BLaER1 (cell line): ENCODE measurements around the gene SH2B3.
"Not testable (repeated sequence)": the region's sequence is repeated elsewhere in the genome, so short reads cannot be mapped to it uniquely, and the experiment has no call there.

Source experiments
- H3K27ac ChIP-seq: shearing (Covaris generic); formaldehyde crosslinking; 2 replicates; pipeline ENCODE4 v1.8.1; 2022
- H3K27me3 ChIP-seq: shearing (Covaris generic); formaldehyde crosslinking; 2 replicates; pipeline ENCODE4 v1.8.1; 2022
- H3K36me3 ChIP-seq: shearing (Covaris generic); formaldehyde crosslinking; 2 replicates; pipeline ENCODE4 v1.8.1; 2022
- H3K4me1 ChIP-seq: shearing (Covaris generic); formaldehyde crosslinking; 2 replicates; pipeline ENCODE4 v1.8.1; 2022
- H3K4me2 ChIP-seq: shearing (Covaris generic); formaldehyde crosslinking; 2 replicates; pipeline ENCODE4 v1.8.1; 2022
- H3K4me3 ChIP-seq: shearing (Covaris generic); formaldehyde crosslinking; 2 replicates; pipeline ENCODE4 v1.8.1; 2022
- H3K9ac ChIP-seq: shearing (Covaris generic); formaldehyde crosslinking; 2 replicates; pipeline ENCODE4 v1.8.1; 2022
- H3K9me3 ChIP-seq: shearing (Covaris generic); formaldehyde crosslinking; 2 replicates; pipeline ENCODE4 v1.8.1; 2022
- H4K20me1 ChIP-seq: shearing (Covaris generic); formaldehyde crosslinking; 2 replicates; pipeline ENCODE4 v1.8.1; 2022
- Cebpa-rat ChIP-seq: shearing (Covaris generic); IDR thresholded peaks from 2 replicates; pipeline ENCODE4 v1.8.1; 2022

The SH2B3 gene

GRCh38 chr12:111469401-111469800 lies 63.7 kb downstream of the SH2B3 start:
- no peak overlapping the region for H3K9ac ChIP-seq
- H3K27ac ChIP-seq, result no peak overlapping the region
- H3K27me3 ChIP-seq, result no peaks in the 10 kb centered on the region
- no peak for TF ChIP-seq Cebpa-rat
- no peaks in the 10 kb centered on the region for H3K9me3 ChIP-seq
- H3K4me3 ChIP-seq, result no peak overlapping the region
- H4K20me1 ChIP-seq, result no peaks in the 10 kb centered on the region
- no peak overlapping the region for H3K4me2 ChIP-seq
- H3K36me3 ChIP-seq, result peaks cover 85% of the 10 kb centered on the region
- H3K4me1 ChIP-seq, result no peaks in the 10 kb centered on the region

- no peak overlapping the region for H3K4me2 ChIP-seq
- H3K36me3 ChIP-seq, result peaks cover 86% of the 10 kb centered on the region
These were observed 65.5 kb downstream of the SH2B3 start for GRCh38 chr12:111471236-111471635.

GRCh38 chr12:111482462-111482861 lies 76.7 kb downstream of the SH2B3 start:
- Histone ChIP-seq H4K20me1 (peaks cover 5% of the 10 kb centered on the region), H3K9me3 (no peaks in the 10 kb centered on the region), H3K9ac (no peak overlapping the region), H3K27ac (no peak overlapping the region), H3K4me1 (peaks cover 6% of the 10 kb centered on the region; the same call in 1 of the 2 replicates), H3K27me3 (no peaks in the 10 kb centered on the region), H3K4me3 (no peak overlapping the region), H3K4me2 (no peak overlapping the region), H3K36me3 (peaks cover 97% of the 10 kb centered on the region)
- no peak for TF ChIP-seq Cebpa-rat

More at GRCh38 chr12:111471236-111471635, 65.5 kb downstream of the SH2B3 start:
- TF ChIP-seq Cebpa-rat, result no peak
- no peak overlapping the region for H3K27ac ChIP-seq
- no peak overlapping the region for H3K4me3 ChIP-seq
- no peaks in the 10 kb centered on the region for H3K4me1 ChIP-seq
- H4K20me1 ChIP-seq, result no peaks in the 10 kb centered on the region
- no peaks in the 10 kb centered on the region for H3K9me3 ChIP-seq
- no peaks in the 10 kb centered on the region for H3K27me3 ChIP-seq
- no peak overlapping the region for H3K9ac ChIP-seq

DNA sequence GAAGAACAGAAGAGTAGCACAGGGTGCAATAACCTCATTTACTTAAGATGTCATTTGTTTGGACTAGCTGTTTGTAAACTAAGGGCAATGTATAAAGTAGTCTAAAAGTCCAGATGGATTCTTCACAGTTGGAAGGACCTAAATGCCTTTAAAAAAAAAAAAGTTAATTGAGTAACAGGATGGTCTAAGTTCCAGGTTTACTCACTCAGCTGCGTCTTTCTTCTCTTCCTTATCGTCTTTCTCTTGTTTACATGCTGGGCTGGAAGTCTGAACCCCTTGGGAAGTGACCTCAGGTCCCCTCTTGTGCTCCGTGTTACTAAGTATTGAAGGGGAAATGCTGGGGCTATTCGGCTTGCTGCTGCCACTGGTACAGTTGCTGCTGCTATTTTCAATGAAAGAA lies 82.5 kb downstream of the SH2B3 start:
- H3K4me2 ChIP-seq, result peak overlapping the region; percentile 49
- peaks cover 27% of the 10 kb centered on the region for H3K4me1 ChIP-seq
- H3K27ac ChIP-seq, result peak overlapping the region; percentile 32
- H3K27me3 ChIP-seq, result no peaks in the 10 kb centered on the region
- no peak for TF ChIP-seq Cebpa-rat
- H3K9me3 ChIP-seq, result no peaks in the 10 kb centered on the region
- H4K20me1 ChIP-seq, result no peaks in the 10 kb centered on the region; the same call in 1 of the 2 replicates
- H3K36me3 ChIP-seq, result peaks cover 85% of the 10 kb centered on the region
- H3K9ac ChIP-seq, result no peak overlapping the region; the same call in 1 of the 2 replicates
- no peak overlapping the region for H3K4me3 ChIP-seq

GRCh38 chr12:111488798-111489197 lies 83.1 kb downstream of the SH2B3 start:
- Histone ChIP-seq H4K20me1 (no peaks in the 10 kb centered on the region), H3K27ac (peak overlapping the region; percentile 32), H3K36me3 (peaks cover 84% of the 10 kb centered on the region), H3K4me1 (peaks cover 22% of the 10 kb centered on the region), H3K9me3 (no peaks in the 10 kb centered on the region), H3K9ac (no peak overlapping the region; the same call in 1 of the 2 replicates), H3K27me3 (no peaks in the 10 kb centered on the region), H3K4me3 (no peak overlapping the region), H3K4me2 (peak overlapping the region; percentile 49)
- TF ChIP-seq Cebpa-rat, result no peak

DNA sequence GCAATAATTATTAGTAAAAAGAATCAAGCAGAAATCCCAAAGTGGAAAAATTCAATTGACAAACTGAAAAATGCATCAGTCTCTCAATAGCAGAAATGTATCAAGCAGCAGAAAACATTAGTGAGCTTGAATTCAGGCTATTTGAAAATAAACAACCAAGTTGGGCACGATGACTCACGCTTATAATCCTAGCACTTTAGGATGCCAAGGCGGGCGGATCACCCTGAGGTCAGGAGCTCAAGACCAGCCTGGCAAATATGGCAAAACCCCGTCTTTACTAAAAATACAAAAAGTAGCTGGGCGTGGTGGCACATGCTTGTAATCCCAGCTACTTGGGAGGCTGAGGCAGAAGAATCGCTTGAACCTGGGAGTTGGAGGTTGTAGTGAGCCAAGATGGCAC lies 87.3 kb downstream of the SH2B3 start:
- H3K27ac ChIP-seq, H3K9ac ChIP-seq, H4K20me1 ChIP-seq, H3K9me3 ChIP-seq, H3K4me3 ChIP-seq, H3K4me2 ChIP-seq, H3K27me3 ChIP-seq: not testable (repeated sequence)
- Histone ChIP-seq H3K36me3 (peaks cover 80% of the 10 kb centered on the region), H3K4me1 (peaks cover 26% of the 10 kb centered on the region)

- no peak for TF ChIP-seq Cebpa-rat
- H3K9me3 ChIP-seq, result peaks cover 5% of the 10 kb centered on the region; the same call in 1 of the 2 replicates
- no peak overlapping the region for H3K4me3 ChIP-seq
- peaks cover 11% of the 10 kb centered on the region for H3K4me1 ChIP-seq
- peaks cover 84% of the 10 kb centered on the region for H3K36me3 ChIP-seq
- H3K4me2 ChIP-seq, result peak overlapping the region; percentile 39
- no peaks in the 10 kb centered on the region for H4K20me1 ChIP-seq
- H3K27me3 ChIP-seq, result no peaks in the 10 kb centered on the region
- H3K27ac ChIP-seq, result 0 out of 2 replicates have a peak overlapping the region, but pooled peaks have one; percentile 26
- no peak overlapping the region for H3K9ac ChIP-seq
These were observed 89.0 kb downstream of the SH2B3 start for GRCh38 chr12:111494676-111495075.
